Kasumi-1 (cell line): Measurements from ENCODE around the gene STK26.
"Not testable (repeated sequence)": the region's sequence is repeated elsewhere in the genome, so short reads cannot be mapped to it uniquely, and the experiment has no call there.

Experiments used
- DNase-seq, 2 experiments: peaks; one replicate each; lab custom pipeline; 2025; lab: John Stamatoyannopoulos, UW

Gene STK26

DNA sequence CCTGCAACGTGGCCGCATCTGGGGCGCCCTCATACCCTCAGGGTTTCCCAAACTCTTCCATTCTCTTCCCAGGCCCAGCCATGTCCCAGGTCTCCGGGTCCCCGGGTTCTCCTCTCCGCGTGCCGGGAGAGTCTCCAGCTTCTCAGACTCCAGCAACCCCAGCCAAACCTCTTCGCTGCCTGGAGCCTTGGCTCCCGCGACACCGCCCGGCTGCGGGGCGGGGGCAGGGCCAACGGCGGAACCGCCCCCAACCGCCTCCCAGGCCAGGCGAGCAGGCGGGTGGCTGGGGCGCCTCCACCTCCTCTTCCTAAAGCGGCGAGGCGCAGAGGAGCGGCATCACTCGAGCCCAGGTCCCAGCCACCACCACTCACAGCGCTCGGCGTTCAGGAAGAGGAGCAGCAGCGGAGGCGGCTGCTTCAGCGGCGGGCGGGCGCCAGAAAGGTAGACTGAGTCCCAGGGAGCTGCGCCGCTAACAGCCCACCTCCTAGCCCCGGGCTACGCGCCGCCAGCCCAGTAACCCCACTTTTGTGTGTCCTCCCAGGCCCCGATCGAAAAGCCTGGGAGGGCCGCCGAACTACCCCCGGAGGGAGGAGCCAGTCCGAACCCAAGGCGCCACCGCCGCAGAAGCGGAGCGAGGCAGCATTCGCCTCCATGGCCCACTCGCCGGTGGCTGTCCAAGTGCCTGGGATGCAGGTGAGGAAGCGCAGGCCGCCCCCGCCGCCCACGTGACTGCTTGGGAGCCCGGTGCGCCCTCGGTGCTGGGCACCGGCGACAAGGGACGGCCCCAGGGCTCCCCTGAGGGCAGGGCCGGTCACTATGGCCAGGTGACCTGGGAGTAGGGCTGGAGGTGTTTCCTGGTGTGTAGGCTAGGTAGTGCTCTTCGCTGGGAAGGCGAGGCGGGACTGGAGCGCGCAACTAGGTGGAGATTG lies at the start of gene STK26:
Gene STK26, plus strand, starts transcription at position 336 of the 929 bp plus-strand sequence. Its CDS starts 316 bp downstream, at position 652.
- peak; percentile 58 for DNase-seq

DNA sequence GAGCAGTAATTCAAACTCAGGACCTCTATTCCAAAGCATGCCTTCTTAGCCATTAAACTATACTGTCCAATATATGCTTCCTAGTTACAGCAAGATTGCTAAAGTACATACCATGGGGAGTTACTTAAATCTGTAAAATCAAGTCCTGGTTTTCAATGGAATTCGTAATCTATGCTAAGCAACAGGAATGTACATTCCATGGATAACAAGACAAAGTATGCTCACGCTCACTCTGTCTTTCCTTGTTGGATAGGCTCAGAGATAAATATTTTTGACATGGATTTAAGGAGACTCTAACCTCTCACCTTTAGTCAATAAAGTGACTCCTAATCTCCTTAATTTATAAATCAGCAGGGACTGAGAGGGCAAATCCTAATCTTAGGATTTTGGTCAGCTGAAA lies 47.3 kb upstream of the STK26 start:
- no peak for DNase-seq

DNA sequence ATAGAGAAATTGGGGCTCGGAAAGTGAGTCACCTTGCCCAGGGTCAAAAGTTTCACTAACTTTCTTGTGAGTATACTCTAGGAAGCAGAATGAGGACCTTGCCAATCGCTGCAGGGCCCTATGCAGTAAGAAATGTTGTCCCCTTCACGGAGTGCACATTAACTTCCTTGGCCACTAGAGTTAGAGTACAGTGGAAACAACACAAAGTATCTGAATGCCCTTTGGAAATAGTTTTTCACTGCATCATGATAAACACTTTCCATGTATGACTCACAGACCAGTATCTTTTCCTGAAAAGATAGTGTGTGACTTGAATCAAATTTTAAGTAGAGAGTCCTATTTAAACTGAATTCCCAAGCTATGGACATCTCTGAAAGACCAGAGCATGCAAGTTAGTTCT lies 45.5 kb upstream of the STK26 start:
- DNase-seq = no peak

DNA sequence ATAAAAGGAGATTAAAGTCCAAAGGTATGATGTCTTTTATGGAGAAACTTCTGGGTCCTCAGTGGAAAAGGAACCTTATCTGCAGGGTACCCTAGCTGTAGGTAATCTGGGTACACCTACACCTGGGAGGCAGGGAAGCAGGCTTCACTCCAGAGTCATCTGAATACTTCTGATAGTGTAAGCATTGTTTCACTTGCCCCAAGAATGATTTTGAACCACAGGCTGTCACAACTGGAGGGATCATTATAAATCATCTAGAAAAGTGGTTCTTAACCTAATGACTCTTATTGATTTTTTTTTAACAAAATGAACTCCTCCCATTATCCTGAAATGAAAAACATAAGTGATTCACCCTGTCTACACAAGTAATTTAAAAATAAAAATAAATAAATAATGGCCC lies 44.0 kb upstream of the STK26 start:
- DNase-seq = no peak

DNA sequence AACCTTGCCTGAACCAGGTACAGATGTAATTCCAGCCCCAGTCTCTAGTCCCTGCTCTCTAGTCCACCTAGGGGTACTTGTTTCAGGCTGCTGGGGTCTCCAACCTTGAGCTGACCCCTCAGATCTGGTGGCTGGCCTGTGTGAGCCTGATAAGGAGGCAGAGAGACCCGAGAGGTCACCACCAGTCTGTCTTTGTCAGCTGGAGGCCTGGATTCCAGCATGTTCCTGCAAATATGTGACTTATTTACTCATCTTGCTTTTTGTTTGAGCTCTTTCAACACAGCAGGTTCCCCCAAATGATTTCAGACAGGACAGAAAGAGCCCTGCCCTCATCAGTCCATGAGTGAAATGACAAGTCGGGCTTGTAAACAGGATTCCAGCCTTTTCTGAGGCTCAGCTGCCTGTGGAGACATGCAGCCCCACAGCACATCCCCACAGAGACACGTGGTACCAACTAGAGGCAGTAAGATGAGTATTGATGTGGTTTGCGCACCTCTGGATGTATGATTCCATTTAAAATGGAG lies 37.5 kb upstream of the STK26 start:
- DNase-seq = peak; percentile 0

DNA sequence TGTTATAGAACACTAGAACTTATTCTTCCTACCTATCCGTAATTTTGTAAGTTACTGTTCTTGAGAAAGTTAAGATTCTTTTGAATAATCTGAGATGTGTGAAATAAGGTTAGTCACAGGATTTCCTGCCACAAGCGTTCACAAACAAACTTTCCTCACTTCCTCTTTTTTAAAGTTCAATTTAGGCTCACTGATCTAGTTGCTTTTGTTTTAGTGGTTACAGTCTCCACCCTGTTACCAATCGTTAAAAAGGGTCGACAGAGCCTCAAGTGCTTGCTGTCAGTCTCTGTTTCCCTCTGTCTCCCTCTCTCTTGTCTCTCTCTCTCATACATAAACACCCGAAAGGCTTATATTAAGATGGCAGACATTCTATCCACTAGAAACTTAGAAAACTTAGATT lies 35.9 kb upstream of the STK26 start:
- DNase-seq = peak; percentile 82 to 87

DNA sequence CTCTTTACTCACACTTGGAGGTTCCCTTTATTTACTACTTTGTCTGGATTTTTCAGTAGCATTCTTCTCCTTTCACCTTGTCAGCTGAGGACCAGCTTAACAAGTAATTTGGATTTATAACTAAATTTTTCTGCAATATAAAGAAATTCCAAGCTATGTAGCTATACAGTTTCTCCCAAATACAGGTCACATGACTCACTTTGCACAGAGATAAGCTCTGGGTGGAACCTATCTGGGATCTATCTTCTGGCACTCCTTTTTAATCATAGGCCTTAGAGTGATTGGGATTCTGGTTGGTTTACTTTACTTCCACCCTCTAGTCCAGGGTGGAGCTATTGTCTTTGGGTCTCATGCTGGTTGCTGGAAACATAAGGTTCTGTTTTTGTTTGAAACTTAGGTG lies 34.9 kb upstream of the STK26 start:
- no peak for DNase-seq

DNA sequence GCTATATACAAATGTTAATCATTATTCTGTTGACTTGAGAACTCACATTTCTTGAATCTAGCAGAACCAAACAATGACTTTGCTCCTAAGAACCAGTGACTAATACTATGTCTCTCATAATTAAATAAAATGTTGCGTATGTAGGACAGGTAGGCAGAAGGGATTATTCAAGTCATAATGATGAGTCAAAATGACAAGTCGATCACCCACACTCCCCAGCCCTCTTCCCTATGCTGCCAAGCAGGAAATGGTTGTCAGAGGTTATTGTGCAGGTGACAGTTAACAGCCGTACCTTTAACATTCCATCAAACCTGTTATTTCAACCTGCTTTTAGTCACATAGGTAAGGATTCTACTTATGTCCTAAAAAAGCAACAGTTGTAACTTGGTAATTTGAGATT lies 22.0 kb upstream of the STK26 start:
- no peak for DNase-seq

DNA sequence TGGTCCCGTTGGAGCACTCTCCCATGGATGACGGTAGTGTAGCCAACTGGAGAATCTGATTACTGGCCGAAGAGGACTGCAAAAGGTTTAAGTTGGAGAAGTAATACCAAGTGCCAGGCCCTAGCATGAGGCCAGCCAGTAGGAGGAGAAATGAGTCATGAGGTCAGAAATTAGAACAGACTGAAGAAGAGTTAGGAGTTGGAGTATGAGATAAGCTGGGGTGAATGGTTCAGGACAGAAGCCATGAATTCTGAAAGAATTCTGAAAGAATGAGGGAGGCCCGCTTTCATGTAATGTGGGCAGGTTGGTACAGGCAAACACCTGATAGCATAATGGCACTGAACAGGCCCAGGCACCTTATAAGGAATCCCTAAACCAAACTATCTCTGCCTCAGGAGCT lies 18.4 kb upstream of the STK26 start:
- DNase-seq = peak; percentile 29 to 31

DNA sequence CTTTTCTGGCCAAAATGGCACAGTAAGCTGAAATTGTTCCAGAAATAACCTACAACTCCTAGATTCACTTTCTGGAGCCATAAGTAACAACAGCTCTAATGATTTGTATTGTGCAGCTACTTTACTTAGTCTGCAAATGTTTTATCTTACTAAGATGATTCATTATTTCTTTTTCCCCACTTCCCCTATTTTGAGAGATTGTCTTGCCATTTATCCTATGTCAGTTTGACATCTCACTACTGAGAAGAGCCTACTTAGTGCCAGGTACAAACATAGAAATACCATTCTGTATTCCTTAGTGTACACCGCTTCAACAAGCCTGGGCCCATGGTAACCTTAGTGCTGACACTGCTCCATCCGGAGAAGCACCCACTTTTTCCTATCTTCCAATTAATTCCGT lies 13.8 kb upstream of the STK26 start:
- peak in 1 of 2 experiments; percentile 9 for DNase-seq

DNA sequence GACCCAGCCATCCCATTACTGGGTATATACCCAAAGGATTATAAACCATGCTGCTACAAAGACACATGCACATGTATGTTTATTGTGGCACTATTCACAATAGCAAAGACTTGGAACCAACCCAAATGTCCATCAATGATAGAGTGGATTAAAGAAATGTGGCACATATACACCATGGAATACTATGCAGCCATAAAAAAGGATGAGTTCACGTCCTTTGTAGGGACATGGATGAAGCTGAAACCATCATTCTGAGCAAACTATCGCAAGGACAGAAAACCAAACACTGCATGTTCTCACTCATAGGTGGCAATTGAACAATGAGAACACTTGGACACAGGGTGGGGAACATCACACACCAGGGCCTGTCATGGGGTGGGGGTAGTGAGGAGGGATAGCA lies 12.9 kb upstream of the STK26 start:
- not testable (repeated sequence) for DNase-seq

DNA sequence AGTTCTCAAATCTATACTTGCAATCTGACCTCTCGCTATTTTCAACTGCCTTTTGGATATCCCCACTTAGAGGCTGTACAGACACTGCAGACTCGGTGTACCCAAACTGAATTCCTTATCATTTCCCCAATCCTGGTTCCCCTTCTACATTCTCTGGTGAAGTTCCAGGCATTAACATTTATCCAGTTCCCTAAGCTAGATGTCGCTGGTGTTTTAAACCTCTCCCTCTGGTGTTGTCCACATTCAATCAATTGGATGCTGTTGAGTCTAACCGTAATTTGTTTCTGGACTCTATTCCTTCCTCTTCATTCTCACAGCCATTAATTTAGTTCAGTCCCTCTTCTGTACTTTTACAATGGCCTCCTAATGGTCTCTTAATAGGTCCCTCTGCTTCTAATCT lies 7.2 kb upstream of the STK26 start:
- DNase-seq = peak; percentile 17 to 35

DNA sequence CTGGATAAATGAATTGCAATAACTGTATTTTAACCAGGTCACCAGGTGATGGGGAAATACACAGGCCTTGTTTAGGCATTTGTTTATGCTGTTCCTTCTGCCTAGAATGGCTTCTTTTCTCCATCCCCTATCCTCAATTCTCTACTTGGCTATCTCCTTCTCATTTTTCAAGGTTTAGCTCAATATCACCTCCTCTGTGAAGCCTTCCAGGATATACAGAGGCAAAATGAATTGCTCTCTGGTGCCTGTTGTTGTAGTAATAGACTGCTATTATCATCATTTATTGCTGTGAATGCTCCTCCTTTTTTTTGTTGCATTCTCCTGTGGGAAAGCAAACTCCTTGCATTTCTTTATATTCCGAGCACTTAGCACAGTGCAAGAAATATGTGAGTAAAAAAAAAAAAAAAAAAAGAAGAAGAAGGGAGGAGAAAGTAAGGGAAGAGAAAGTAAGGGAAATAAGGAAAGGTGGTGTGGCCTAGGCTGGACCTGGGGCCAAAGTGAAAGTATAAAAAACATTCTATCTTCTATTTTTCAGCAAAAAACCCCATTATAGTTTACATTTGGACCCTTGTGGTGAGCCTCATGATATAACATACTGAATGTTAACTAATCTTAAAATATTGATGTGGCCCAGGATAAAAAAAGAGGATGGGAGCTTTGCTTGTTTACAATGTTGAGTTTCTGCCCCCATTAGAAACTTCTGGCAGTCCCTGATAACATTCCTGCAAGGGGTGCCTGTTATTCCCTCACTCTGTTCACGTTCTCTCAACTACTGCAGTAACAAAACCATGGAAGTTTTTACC lies 6.3 kb upstream of the STK26 start:
- no peak for DNase-seq

DNA sequence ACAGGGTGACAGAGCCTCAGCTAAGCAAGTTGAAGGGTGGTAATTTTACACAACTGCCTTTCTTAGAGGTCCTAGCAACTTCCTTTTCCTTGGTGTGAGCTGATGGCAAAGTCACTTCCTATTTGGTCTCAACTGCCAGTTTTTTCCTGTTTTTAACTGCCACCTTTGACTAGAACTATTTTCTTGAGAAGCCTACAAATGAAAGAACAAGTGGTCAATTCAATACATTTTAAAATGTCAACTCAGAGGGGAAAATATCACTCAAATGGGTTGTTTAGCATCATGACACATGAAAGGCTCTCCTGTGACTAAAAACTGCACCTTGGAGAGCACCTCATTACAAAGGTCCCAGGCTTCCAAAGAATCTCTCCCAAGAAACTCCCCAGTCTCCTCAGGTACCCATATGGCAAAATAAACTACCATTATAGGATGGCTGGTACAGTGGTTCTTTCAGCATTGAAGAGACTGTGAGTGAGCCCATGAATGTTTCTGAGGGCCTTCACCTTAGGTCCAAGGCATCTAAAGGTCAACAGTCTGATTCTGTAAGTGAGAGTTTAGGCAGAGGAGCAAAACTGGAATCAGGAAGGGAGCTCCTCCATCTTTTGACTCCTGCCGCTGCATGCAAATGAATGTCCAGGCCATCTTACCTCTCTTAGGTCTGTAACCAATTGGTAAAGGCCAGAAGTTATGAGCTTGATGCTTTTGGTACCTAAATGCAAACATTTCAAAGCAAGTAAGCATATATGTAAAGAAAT lies 5.5 kb upstream of the STK26 start:
- DNase-seq = peak; percentile 69 to 72

DNA sequence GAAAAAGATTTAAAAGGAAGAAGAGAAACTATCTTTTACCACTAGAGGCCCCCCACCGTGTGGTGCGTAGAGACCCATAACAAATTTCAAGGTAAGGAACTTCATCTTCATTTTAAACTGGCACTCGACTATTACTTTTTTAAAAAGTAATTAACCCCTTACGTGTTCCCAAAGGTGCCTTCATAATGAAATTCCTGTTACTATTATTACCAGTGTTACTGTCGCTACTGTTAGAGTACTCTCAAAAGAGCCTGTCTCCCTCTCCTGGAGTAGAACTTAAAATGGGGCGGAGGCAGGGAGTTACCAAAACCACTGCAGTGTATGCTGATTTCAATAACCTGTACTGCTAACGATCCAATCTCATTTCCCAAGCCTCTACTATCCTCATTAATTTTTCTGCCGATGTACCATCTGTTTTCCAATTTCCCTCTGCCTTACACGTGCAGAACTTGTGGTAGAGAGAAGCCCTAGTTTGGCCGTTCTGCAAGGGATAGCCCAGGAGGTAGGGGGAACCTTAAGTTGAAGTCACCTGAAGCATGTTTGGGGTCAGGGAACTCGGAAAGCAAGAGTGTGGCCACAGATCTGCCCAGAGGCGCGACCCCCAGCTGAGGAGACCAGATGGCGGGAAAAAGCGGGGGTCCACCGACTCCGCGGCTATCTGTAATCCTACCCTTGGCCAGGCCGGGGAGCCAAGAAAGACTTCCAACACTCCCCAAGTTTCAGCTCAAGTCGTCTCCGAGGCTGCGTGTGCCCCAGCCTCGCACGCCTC lies 720 bp upstream of the STK26 start:
- peak; percentile 69 to 71 for DNase-seq

DNA sequence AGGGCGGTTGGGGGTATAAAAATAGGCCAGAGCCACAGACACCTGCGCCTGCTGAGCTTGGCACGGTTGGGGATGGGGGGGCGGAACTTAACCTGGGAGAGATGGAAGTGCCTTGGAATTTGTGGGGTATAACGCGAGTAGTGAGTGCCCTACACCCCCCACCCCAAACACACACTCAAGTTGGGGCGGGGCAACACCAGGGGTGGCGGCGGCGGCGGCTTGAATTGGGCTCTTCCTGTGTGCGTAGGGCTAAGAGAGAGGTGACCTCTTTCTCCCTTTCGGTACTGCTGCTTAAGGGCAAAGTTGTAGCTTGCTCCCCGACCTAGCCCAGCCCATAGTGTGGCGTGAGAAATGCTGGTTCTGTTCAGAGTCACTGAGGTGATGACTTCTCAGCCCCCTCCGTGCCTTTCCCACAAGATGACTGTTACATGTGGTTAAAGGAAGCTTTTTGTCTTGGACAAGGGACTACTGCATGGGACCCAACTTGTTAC lies 839 bp downstream of the STK26 start:
- peak; percentile 20 to 26 for DNase-seq

DNA sequence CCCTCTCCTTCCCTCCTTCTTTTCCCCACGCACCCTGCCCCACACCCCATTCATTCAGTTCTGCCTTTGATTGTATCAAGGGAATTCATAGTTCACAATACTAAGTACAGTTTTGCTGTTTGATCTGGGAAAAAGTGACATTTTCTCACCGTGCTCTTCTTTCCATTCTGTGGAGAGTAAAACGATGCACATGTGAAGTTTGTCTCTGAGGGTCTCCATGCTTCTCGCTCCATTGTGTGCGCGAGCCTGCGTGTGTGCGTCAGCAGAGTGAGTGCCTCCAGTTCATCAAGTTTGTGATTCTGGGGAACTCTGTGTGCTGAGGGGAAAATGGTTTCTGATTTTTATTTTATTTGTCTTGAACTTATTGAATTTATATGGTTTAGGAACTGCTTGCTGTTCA lies 1.9 kb downstream of the STK26 start:
- peak; percentile 22 to 33 for DNase-seq

DNA sequence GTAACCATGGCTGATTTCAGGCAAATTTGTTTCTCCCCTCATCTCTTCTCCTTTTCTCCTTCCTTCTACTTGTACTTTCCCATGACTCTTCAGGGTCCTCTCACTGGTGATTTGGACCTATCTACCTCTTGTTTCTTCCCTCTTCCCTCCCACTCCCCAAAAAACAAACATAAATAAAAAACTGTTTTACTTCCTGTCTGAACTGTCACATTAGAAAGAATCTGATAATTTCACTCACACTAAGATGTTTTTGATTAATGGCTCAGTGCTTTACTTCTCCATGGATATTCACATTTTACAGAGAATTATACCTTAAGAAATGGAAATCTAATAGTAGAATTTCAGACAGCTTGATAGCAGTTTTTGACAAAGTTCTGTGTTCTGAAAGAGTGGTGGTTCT lies 7.2 kb downstream of the STK26 start:
- no peak for DNase-seq

DNA sequence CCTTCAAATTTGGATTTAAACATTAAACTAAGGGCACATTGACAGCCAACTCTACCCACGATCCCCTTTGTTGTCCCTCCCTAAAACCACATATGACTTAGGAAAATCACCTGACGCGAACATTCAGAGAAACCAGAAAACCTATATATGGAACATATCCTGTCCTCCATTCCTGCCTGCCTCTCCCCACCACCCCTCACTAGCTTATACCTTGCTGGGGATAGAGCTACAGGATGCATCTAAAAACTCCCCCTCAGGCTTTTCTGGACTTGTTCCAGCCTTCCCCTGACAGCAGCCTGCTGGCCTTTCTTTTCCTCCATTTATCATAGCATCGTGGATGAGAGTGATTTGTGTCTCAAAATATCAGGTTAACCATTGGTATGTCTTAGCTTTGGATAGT lies 8.8 kb downstream of the STK26 start:
- no peak for DNase-seq

DNA sequence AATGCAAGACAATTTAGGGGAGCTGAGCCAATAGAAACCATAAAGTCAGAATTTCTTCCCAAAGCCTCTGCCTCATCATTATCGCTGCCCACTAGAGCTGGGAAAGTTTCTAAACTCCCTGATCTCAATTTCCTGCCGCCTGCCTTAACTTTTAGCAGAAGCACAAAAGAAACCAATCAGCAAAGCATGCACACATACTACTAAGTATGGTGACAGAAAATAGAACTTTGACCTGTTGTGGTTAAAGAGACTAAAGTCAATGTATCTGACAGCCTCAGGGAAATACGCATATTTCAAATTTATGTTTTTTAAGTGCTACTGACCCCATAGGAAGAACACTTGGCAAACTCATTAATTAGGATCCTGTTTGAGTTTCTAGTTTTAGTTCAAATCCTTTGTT lies 10.1 kb downstream of the STK26 start:
- no peak for DNase-seq

DNA sequence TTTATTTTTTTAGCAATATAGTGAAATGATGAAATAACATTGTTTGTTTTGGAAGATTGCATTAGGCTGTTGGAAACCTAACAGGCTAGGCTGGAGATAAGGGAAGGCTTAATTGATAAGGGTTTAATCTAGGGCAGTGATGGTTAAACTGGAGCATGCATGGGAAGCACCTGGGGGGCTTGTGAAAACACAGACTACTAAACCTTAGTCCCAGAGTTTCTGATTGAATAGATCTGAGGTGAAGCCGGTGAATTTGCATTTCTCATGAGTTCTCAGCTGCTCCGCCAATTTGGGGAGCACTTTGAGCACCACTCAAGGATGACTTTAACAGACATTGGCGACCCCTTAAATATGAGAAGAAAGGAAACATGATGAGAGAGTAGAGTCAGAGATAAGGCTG lies 11.5 kb downstream of the STK26 start:
- no peak for DNase-seq
